SW 1271 (cell line): ENCODE data around the gene KAZALD1.

Source experiments
- DNase-seq, 2 experiments: peaks; one replicate each; lab custom pipeline; 2025; lab: John Stamatoyannopoulos, UW

Gene KAZALD1

DNA sequence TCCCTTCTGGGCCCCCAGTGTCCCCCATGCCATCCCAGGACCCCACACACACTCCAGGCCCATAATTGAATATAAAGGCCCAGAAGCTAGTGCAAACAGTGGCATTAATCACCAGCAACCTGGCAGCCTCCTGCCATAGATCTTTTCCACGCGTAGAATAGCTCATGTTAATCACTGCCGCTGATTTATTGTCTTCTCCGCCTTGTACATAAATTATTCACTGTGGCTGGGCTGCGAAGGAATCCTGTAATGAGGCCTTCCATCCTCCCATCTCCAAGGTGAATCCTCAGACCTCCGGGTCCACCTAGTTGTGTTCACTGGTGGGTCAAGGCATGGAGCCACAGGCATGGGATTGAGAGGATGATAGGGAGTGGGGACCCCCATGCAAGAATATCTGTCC, 33.2 kb downstream of the KAZALD1 start:
- no peak for DNase-seq

GRCh38 chr10:101095550-101096213, 33.9 kb downstream of the KAZALD1 start:
- DNase-seq = peak in 1 of 2 experiments; percentile 67

DNA sequence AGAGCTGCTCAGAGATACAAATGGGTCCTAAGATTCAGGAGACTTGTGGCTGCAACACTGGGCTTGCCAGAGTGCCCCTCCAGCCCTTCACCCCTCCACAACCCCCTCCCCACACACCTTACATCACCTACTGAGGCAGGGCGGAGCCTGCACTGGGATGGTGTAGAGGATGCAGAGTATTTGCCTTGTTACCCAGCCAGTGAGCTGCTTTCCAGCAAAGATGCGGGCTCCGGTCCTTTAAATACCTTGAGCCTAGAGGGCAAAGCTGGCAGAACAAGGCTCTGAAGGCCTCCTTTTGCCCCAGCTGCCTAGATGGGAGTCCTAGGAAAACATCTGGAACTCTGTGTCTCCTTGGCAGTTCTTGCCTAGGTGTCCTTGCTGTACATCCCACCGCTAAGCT, 34.6 kb downstream of the KAZALD1 start:
- no peak for DNase-seq

- no peak for DNase-seq
Measured at GRCh38 chr10:101097881-101098280, 36.1 kb downstream of the KAZALD1 start.

GRCh38 chr10:101099901-101100300, 38.1 kb downstream of the KAZALD1 start:
- DNase-seq = no peak

DNA sequence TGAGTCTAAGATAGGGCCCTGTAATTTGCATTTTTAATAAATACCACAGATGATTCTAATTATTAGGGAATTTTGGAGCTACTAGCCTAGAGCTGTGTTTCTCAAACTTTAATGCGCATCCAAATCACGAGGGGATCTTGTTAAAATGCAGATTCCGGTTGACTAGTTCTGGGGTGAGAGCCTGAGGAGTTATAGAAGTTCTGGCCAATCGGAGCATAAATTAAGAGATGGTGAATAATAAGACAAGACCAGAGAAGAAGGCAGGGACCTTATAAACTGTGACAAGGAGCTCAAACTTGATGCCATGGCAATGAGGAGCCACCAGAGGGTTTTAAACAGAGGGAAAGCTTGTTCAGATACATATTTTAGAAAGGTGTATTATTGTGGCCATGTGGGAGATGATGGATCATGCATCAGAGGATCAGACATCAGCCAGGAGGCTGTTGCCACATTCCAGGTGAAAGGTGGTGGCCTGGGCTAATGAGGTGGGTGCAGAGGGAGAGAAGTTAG, 39.6 kb downstream of the KAZALD1 start:
- DNase-seq = no peak

GRCh38 chr10:101103430-101103829, 41.6 kb downstream of the KAZALD1 start:
- no peak for DNase-seq

DNA sequence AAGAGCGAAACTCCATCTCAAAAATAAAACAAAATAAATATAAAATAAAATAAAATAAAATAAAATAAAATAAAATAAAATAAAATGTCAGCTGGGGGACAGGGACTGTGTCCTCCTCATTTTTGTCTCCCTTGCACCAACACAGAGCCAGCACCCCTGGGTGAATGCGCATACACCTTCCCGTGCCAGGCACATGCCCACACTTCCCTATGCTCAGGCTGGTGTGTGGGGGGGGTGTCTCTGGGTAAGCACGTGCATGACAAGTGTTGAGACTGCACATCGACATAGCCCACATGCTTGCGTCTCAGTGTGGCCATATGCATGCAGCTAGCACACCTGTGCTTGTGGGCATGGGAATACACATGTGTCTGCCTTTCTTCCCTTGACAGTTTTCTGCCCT, 44.6 kb downstream of the KAZALD1 start:
- no peak for DNase-seq

GRCh38 chr10:101107771-101108170, 46.0 kb downstream of the KAZALD1 start:
- DNase-seq = no peak

GRCh38 chr10:101110856-101111523, 49.2 kb downstream of the KAZALD1 start:
- no peak for DNase-seq

DNA sequence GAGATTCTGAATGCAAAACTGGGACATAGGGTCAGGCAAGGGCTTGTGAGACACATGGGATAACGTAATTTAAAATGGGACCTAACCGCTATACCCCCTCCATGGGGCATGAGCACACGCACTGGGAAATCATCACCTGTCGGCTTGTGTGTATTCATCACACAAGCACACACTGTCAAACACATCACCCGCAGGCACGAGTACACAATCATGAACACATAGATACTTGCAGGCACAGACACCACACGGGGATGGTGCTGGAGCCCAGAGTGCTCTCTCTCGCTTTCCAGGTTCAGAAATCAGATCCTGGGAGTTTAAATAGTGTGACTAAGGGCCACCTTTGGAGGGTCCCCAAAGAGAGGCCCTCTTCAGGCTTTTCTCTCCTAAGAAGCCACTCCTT, 49.8 kb downstream of the KAZALD1 start:
- no peak for DNase-seq

GRCh38 chr10:101112799-101113594, 51.2 kb downstream of the KAZALD1 start:
- no peak for DNase-seq

DNA sequence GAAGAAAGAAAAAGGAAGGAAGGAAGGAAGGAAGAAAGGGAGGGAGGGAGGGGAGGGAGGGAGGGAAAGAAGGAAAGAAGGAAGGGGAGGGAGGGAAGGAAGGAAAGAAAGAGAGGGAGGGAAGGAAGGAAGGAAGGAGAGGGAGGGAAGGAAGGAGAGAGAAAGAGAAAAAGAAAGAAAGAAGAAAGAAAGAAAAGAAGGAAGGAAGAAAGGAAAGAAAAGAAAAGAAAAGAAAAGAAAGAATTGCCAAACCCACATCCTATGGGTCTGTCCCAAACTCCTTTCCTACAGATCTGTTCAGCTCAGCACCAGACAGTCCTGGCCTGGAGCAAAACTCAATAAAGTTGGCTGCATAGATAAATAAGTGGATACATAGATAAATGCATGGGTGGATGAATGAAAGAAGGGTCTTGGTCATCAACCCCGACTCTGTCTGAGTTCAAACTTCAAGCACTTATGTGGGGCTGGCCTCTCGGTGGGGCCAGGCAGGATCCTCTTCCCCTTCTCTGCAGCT, 52.2 kb downstream of the KAZALD1 start:
- DNase-seq = no peak

- no peak for DNase-seq
Measured at GRCh38 chr10:101114646-101115045, 52.9 kb downstream of the KAZALD1 start.
